ENCODE data around the gene AMPD3. TPM values are rescaled to one million over a fixed set of nuclear protein-coding genes. Genes with fewer than 3 reads are reported as not detected.
"Not testable (repeated sequence)": the region's sequence is repeated elsewhere in the genome, so short reads cannot be mapped to it uniquely, and the experiment has no call there.

The AMPD3 gene
- total and polyA plus RNA-seq, 7 donors: 4.2 to 8.1 (median 5.0) TPM

DNA sequence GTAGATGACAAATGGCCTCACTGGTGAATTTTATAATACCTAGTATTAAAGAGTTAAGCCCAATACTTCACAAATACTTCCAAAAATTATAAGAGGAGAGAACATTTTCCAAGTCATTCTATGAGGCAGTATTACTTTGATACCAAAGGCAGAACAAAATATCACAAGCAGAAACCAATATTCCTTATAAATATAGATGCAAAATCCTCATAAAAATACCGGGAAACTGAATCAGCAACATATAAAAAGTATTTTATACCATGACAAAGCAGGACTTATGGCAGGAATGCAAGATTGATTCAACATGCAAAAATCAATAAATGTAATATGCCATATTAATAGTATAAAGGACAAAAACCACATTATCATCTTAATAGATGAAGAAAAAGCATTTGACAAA is 22.1 kb upstream of the AMPD3 start:
- Histone ChIP-seq H3K27ac (no peak overlapping the region), H3K27me3 (no peaks in the 10 kb centered on the region), H3K4me1 (no peaks in the 10 kb centered on the region), H3K36me3 (no peaks in the 10 kb centered on the region), H3K9me3 (no peaks in the 10 kb centered on the region), H3K4me3 (no peak overlapping the region)
- TF ChIP-seq POLR2A (IDR thresholded peaks at IDR 0.05) (no peak), EP300 (IDR thresholded peaks at IDR 0.05) (no peak), POLR2AphosphoS5 (IDR thresholded peaks at IDR 0.05) (no peak)
- TF ChIP-seq, protein P1, sequence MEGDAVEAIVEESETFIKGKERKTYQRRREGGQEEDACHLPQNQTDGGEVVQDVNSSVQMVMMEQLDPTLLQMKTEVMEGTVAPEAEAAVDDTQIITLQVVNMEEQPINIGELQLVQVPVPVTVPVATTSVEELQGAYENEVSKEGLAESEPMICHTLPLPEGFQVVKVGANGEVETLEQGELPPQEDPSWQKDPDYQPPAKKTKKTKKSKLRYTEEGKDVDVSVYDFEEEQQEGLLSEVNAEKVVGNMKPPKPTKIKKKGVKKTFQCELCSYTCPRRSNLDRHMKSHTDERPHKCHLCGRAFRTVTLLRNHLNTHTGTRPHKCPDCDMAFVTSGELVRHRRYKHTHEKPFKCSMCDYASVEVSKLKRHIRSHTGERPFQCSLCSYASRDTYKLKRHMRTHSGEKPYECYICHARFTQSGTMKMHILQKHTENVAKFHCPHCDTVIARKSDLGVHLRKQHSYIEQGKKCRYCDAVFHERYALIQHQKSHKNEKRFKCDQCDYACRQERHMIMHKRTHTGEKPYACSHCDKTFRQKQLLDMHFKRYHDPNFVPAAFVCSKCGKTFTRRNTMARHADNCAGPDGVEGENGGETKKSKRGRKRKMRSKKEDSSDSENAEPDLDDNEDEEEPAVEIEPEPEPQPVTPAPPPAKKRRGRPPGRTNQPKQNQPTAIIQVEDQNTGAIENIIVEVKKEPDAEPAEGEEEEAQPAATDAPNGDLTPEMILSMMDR (IDR thresholded peaks at IDR 0.05): no peak
- 67 to 88% methylated on average over 1 of the region's 1 CpG for WGBS, 2 donors
- no peak for DNase-seq
- intact Hi-C loops (cut with DNase I): no loop called here

DNA sequence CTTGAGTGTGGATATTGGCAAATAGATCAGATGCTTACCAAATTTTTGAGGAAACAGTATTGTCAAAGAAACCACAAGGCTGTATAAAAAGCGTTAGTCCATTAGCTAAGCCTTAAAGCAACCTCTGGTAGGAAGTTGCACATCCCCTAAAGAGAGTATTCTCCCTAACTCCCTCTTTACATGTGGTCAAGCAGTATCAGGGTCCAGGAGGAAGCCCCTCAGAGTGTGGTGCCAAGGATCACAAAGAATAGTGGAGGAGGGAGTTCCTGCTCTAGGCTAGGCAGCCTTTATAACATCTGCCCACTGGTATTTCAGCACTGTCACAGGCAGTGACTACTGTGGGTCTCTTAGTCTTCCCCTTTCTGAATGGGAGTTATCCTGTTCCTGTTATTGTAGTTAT is 18.8 kb upstream of the AMPD3 start:
- no peak for DNase-seq
- Histone ChIP-seq H3K9me3 (no peaks in the 10 kb centered on the region), H3K4me1 (no peaks in the 10 kb centered on the region), H3K27ac (no peak overlapping the region), H3K36me3 (no peaks in the 10 kb centered on the region), H3K27me3 (no peaks in the 10 kb centered on the region), H3K4me3 (no peak overlapping the region)
- TF ChIP-seq POLR2A (IDR thresholded peaks at IDR 0.05) (no peak), EP300 (IDR thresholded peaks at IDR 0.05) (no peak), POLR2AphosphoS5 (IDR thresholded peaks at IDR 0.05) (no peak)
- TF ChIP-seq, protein P1 (IDR thresholded peaks at IDR 0.05): no peak
- 49 to 74% methylated on average over 1 of the region's 1 CpG for WGBS, 2 donors
- intact Hi-C loops (cut with DNase I): no loop called here

DNA sequence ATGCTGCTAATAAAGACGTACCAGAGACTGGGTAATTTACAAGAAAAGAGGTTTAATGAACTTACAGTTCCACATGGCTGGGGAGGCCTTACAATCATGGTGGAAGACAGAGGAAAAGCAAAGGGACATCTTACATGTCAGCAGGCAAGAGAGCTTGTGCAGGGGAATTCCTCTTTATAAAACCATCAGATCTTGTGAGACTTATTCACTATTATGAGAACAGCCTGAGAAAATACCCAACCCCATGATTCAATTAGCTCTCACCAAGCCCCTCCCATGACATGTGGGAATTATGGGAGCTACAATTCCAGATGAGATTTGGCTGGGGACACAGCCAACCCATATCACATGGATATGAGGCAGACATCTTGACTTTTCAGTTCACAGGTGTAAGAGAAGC is 18.4 kb upstream of the AMPD3 start:
- H3K4me3 ChIP-seq; H3K27me3 ChIP-seq; H3K4me1 ChIP-seq; DNase-seq; H3K36me3 ChIP-seq; intact Hi-C loops (cut with DNase I); H3K27ac ChIP-seq; H3K9me3 ChIP-seq: not testable (repeated sequence)
- WGBS, 2 donors: 75 to 89% methylated on average over 1 of the region's 1 CpG

DNA sequence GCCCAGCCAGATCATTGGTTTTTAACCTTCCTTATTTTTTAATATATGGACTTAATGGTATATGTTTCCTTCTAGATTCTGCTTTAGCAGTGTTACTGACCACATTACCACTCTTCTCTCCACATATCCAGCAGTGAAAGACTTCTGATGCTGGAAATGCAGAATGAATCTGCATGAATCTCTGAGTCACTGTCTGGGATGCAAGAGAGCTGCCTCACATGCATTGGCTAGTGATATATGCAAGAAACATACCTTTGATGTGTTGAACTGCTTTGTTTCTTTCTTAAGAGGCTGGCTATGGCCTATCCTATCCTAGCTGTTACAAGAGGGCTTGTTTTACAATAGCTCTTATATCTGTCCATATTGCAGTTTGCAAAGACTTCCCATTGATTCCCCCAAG is 16.6 kb upstream of the AMPD3 start:
- no peak for DNase-seq
- intact Hi-C loops (cut with DNase I): no loop called here
- no peaks in the 10 kb centered on the region for H3K36me3 ChIP-seq
- H3K4me1 ChIP-seq: no peaks in the 10 kb centered on the region
- no peaks in the 10 kb centered on the region for H3K27me3 ChIP-seq
- H3K27ac ChIP-seq: no peak overlapping the region
- no peaks in the 10 kb centered on the region for H3K9me3 ChIP-seq
- H3K4me3 ChIP-seq: no peak overlapping the region
- TF ChIP-seq POLR2AphosphoS5 (IDR thresholded peaks at IDR 0.05) (no peak), POLR2A (IDR thresholded peaks at IDR 0.05) (no peak), EP300 (IDR thresholded peaks at IDR 0.05) (no peak)
- TF ChIP-seq, protein P1 (IDR thresholded peaks at IDR 0.05): no peak

DNA sequence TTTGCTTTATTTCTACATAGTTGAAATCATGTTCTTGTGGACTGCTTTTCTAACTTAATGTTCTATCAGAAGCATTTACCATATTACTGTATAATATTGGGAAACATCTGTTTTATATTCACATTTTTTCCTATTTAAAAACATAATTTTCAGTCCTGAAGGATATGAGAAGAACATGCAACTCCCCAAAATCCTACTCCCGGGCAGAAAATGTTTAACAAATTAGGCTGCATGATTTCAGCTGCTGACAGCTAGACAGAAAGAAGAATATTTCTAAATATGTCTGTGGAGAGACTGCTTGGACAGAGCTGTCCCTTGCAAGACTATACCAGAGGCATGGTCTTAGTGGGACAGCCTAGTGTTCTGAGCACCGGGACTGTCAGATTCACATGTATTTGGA is 15.7 kb upstream of the AMPD3 start:
- Histone ChIP-seq H3K4me3 (no peak overlapping the region), H3K27me3 (no peaks in the 10 kb centered on the region), H3K36me3 (no peaks in the 10 kb centered on the region), H3K4me1 (no peaks in the 10 kb centered on the region), H3K9me3 (no peaks in the 10 kb centered on the region), H3K27ac (no peak overlapping the region)
- no peak for DNase-seq
- TF ChIP-seq, protein P1 (IDR thresholded peaks at IDR 0.05): no peak
- TF ChIP-seq EP300 (IDR thresholded peaks at IDR 0.05): no peak
- no peak for TF ChIP-seq POLR2AphosphoS5 (IDR thresholded peaks at IDR 0.05)
- TF ChIP-seq POLR2A (IDR thresholded peaks at IDR 0.05): no peak
- intact Hi-C loops (cut with DNase I): no loop called here
- 92% methylated on average over 2 of the region's 2 CpGs for WGBS, 2 donors

Measured in sigmoid colon (tissue), 7 donors.